ENCODE results near the gene DUSP19.

Gene DUSP19

DNA sequence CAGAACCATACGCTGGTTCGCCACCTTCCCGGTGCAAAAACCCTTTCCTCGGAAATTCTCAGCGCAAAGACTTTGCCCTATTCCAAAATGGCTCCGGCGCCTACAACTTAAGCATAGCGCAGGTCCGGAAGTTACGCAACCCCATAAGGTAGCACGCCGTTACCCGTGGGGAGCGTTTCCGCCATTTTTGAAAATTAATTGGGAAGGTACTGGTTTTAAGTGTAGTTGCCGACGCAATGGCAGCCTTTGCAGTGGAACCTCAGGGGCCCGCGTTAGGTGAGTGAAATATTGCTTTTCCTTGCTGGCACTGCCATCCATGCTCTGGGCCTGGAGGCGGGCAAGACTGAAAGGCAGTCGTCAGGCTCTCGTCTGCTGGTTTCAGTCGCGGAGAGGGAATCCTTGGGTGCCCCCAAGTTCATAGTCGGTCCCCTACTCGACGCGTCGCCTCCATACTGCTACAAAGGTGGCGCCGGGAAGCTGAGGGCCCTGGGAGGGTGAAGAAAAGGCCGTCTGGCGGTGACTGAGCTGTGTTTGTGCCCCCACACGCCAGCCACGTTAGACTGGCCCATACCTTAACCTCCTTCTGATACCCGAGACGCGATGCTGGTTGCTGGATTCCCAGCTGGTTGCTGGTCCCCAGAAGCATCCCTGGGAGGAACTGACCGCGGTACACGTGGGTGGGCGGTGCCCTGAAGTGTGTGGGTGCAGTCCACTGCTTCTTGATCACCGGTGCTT lies 45.8 kb downstream of the DUSP19 start, which contains the start of gene NUP35:
NUP35 (plus strand) TSS at position 222 of the 735 bp plus-strand sequence; CDS start at position 237, 15 bp downstream.
- peak; percentile 74 to 75 for DNase-seq (ENCODE audit: low read depth in 2 of 2, low spot score in 1 of 2)

DNA sequence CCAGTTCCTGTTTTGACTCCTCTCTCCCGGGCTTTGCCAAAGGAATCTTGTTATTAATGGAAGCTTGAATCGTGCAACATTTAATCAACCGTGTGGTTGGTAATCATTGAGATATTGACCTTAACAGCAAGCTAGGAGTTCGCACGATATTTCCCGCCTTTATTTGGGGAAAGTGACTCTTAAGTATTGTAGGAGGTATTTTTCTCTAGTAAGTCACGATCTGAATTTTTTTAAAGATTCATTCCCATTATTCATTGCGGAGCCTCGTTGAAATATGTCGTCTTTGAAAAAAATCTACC lies 46.4 kb downstream of the DUSP19 start:
- no peak for DNase-seq (ENCODE audit: low read depth in 2 of 2, low spot score in 1 of 2)

DNA sequence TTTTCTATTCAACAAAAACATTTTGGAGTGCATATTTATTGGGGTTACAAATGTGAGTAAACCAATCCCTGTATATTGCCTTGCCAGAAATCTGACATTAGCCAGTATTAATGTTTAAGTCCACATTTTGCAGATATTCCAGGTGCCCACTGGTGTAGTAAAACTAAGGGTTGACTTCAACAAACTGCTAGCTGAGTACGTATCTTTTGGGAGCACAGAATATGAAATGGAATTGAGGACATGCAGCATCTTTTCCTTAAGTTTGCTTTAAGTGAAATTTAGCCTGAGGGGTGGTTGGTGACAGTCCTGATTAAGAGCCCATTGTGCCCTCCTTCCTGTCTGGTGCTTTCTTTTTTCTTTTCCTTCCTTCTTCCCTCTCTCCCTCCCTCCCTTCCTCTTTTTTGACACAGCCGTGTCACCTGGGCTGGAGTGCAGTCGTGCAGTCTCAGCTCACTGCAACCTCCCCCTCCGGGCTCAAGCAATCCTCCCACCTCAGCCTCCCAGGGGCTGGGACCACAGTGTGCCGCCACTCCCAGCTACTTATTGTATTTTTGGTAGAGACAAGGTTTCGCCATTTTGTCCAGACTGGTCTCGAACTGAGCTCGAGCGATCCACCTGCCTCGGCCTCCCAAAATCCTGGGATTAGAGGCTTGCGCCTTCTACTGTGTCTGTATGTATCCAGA lies 47.3 kb downstream of the DUSP19 start:
- no peak for DNase-seq (ENCODE audit: low read depth in 2 of 2, low spot score in 1 of 2)

DNA sequence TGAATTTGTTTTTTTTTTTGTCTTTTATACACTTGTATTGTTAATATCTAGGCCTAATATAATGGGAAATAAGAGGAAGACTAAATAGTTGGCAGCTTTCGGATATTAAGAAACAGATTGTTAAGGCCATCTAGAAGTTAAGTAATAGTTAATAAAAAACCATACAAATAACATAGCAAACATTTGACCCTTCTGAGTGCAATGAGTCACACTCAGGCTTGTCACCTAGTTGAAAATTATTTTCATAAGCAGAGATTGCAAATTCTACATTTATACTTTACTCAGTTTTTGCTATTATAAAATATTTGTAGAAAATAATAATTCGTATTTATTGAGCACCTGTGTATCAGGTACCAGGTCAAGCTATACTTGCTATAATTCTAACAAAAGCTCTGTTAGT lies 48.1 kb downstream of the DUSP19 start:
- DNase-seq (ENCODE audit: low read depth in 2 of 2, low spot score in 1 of 2), result no peak

DNA sequence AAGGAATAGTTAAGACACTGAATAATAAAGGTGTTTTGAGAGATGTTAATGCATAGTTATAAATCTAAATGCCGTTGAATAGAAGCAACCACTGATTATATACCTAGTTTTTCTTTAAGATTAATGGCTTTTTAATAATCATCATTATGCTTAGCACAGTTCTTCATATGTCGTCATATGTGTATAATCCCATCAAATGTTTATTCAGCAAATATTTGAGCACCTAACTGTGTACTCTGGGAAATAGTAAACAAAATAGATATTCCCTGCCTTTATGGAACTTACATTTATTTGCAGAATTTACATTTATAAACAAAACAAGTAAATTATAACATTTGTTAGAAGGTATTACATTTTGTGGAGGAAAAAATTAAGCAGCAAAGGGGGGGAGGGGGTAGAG lies 55.5 kb downstream of the DUSP19 start:
- no peak for DNase-seq (ENCODE audit: low read depth in 2 of 2, low spot score in 1 of 2)

DNA sequence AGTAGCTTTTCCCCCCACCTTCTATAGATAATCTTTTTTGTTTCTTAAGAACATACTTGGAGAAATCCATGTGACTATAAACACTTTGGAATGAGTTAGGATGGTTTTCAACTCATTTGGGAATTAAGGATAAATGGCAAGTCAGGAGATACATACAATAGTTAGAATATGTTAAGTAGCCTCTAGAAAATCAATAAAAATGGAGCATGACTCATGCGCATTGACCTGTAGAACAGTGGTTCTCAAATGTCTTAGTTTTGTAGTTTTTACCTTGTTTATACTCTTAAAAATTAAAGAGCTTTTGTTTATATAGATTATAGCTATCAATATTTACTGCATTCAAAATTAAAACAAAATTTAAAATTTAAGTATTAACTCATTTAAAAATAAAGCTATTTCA lies 70.4 kb downstream of the DUSP19 start:
- DNase-seq (ENCODE audit: low read depth in 2 of 2, low spot score in 1 of 2), result no peak

DNA sequence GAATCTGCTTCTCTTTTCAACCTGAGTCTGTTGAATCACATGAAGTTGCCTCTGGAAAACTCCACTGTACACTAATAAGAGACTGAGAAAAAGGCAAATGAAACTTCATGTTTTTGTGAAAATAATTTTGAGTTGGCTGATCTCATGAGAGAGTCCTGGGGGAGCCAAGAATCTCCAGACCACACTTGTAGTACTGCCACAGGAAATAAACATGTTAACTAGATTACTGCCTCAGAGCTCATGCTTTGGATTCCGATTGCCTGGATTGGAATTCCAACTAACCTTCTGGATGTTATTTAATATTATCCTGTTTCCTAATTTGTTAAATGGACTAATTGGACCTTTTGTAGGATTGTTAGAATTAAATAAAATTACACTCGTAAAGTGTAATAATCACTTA lies 70.9 kb downstream of the DUSP19 start:
- no peak for DNase-seq (ENCODE audit: low read depth in 2 of 2, low spot score in 1 of 2)

Data from stimulated activated CD8-positive, alpha-beta memory T cell treated with anti-CD3 and anti-CD28 coated beads, Interleukin-4, amount 100 ng/mL, for 1 hour (primary cell).